Astrocyte of the cerebellum (primary cell): ENCODE measurements around the gene MKRN1.
A peak's percentile ranks its signal among the peaks of the same experiment; 100 is the strongest.

ENCODE experiments used
- DNase-seq: peaks from one replicate; pipeline ENCODE4 v3.0.0-alpha.2; 2011; ENCODE audit warnings: low read depth
- H3K4me3 ChIP-seq: 2 replicates; pipeline ENCODE4 v1.5.1; 2011; ENCODE audit warnings: mild to moderate bottlenecking, low read depth, low read length, moderate library complexity
- CTCF ChIP-seq: IDR thresholded peaks from 2 replicates; pipeline ENCODE4 v1.5.1; 2012; ENCODE audit warnings: low read length, low read depth, moderate library complexity, mild to moderate bottlenecking; ENCODE audit errors: missing control alignments
- in situ Hi-C: cut with HindIII; loops from 2 replicates; pipeline ENCODE4 v1.10.0; 2017; ENCODE audit warnings: low sequenced_read_pairs

Gene MKRN1

GRCh38 chr7:140403878-140404564, 75.3 kb downstream of the MKRN1 start, which contains the start of gene RAB19:
RAB19 (plus strand) TSS chr7:140404058; CDS start chr7:140407647, 3,589 bp downstream.
- DNase-seq = no peak
- no peak for TF ChIP-seq CTCF
- in situ Hi-C loops = no loop called here
- peak within 1 kb of the TSS; percentile 27 for H3K4me3 ChIP-seq
